HEK293T (cell line): ENCODE results near the gene RAB26.
"Not testable (repeated sequence)": the region's sequence is repeated elsewhere in the genome, so short reads cannot be mapped to it uniquely, and the experiment has no call there.

Experiments used
- CTCF ChIA-PET: fragments of 350-600 bp; formaldehyde crosslinking; extraction: SDS; loops from one replicate; lab custom pipeline; 2021; ENCODE audit warnings: antibody characterized with exemption, inconsistent platforms; lab: Yijun Ruan, JAX
- POLR2A ChIA-PET: fragments of 350-600 bp; formaldehyde crosslinking; extraction: SDS; loops from one replicate; lab custom pipeline; 2020; ENCODE audit warnings: antibody characterized with exemption, inconsistent platforms; lab: Yijun Ruan, JAX
- DNase-seq: peaks from one replicate; pipeline ENCODE4 v3.0.0; 2012; ENCODE audit warnings: mixed read lengths; ENCODE audit errors: extremely low spot score
- ARNT ChIP-seq: fragments of 450-650 bp; IDR thresholded peaks from 2 replicates; pipeline ENCODE4 v1.6.1; 2017; ENCODE audit warnings: mild to moderate bottlenecking
- BHLHE40 ChIP-seq: fragments of 450-650 bp; IDR thresholded peaks from 2 replicates; pipeline ENCODE4 v1.6.1; 2016; ENCODE audit warnings: mild to moderate bottlenecking, moderate library complexity, borderline replicate concordance
- CTBP1 ChIP-seq: fragments of 450-650 bp; IDR thresholded peaks from 2 replicates; pipeline ENCODE4 v1.6.1; 2016; ENCODE audit warnings: borderline replicate concordance
- ELF4 ChIP-seq: fragments of 450-650 bp; IDR thresholded peaks from 2 replicates; pipeline ENCODE4 v1.6.1; 2017; ENCODE audit warnings: antibody characterized with exemption
- FOXA1 ChIP-seq: fragments of 450-650 bp; IDR thresholded peaks from 2 replicates; pipeline ENCODE4 v1.6.1; 2016; ENCODE audit warnings: mild to moderate bottlenecking
- FOXK2 ChIP-seq: fragments of 450-650 bp; IDR thresholded peaks from 2 replicates; pipeline ENCODE4 v1.6.1; 2016; ENCODE audit warnings: mild to moderate bottlenecking
- FOXM1 ChIP-seq: fragments of 450-650 bp; IDR thresholded peaks from 2 replicates; pipeline ENCODE4 v1.6.1; 2017; ENCODE audit warnings: mild to moderate bottlenecking, borderline replicate concordance
- HDGF ChIP-seq: fragments of 450-650 bp; IDR thresholded peaks from 2 replicates; pipeline ENCODE4 v1.6.1; 2017; ENCODE audit warnings: antibody characterized with exemption, borderline replicate concordance
- L3MBTL2 ChIP-seq: fragments of 450-650 bp; conservative IDR thresholded peaks from 2 replicates; pipeline ENCODE4 v1.6.1; 2016; ENCODE audit warnings: mild to moderate bottlenecking
- LEF1 ChIP-seq: fragments of 450-650 bp; IDR thresholded peaks from 2 replicates; pipeline ENCODE4 v1.6.1; 2017; ENCODE audit warnings: mild to moderate bottlenecking, borderline replicate concordance
- NFRKB ChIP-seq: fragments of 450-650 bp; IDR thresholded peaks from 2 replicates; pipeline ENCODE4 v1.6.1; 2016; ENCODE audit warnings: mild to moderate bottlenecking, moderate library complexity
- SP1 ChIP-seq: fragments of 450-650 bp; IDR thresholded peaks from 2 replicates; pipeline ENCODE4 v1.6.1; 2017
- SUZ12 ChIP-seq: fragments of 450-650 bp; IDR thresholded peaks from 2 replicates; pipeline ENCODE4 v1.6.1; 2016; ENCODE audit warnings: mild to moderate bottlenecking
- TARDBP ChIP-seq: fragments of 450-650 bp; IDR thresholded peaks from 2 replicates; pipeline ENCODE4 v1.6.1; 2016
- ZNF384 ChIP-seq: fragments of 450-650 bp; IDR thresholded peaks from 2 replicates; pipeline ENCODE4 v1.6.1; 2016
- TF ChIP-seq, protein P1 (sequence below): fragments of 450-650 bp; IDR thresholded peaks from 2 replicates; pipeline ENCODE4 v1.6.1; 2016

Gene RAB26

DNA sequence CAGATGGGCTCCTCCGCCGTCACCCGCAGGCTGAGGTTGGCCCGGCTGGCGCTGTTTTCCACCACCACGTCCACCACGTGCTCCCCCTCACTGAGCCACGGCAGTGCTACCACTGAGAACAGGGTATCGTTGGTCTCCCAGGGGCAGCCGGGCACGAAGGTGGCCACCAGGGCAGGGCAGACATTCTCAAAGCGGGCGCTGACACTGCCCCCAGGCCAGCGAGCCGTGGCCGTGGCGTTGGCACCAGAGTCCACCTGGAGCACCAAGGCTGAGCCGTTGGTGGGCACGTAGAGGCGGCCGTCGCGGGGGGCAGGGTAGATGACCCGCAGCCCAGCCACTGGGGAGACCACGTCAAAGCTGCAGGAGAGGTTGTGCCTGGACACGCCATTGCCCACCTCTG lies 34.2 kb upstream of the RAB26 start:
- POLR2A ChIA-PET, DNase-seq: not testable (repeated sequence)

DNA sequence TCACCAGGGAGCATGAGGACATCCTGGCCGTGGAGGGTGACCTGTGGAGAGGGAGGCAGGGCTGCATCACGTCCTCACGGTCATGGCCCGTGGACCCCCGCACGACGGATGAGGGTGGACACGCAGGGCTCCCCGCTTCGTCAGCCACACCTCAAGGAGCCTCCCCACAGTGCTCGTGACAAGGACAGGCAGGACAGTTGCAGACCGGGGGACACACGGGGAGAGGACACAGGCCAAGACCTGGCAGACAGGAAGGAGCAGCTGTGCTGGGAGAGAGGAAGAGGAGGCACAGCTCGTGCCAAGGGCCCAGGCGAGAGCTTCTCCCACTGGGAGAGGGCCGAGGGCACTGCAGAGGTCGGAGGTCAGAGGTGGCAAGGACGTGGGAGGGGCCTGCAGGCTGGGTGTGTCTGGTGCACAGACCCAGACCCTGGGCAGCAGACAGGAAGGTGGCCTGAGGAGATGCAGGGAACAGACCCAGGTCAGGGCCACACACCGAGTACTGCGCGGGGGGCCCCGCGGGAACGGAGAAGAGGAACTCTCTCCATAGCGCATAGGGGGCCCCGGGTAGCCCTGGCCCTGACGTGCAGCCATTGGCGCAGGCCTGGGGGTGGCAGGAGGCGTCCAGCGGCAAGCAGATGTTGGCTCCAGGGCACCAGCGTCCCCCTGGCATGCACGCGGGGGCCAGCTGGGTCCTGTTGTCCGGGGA lies 33.4 kb upstream of the RAB26 start:
- POLR2A ChIA-PET, result interaction anchor here (1.0 kb wide), 1 partner anchor 40 kb away, joined by 3 read pairs; the partner anchor contains the start of gene TRAF7
- CTCF ChIA-PET, result not testable (repeated sequence)

More for the DNA sequence above, 34.2 kb upstream of the RAB26 start:
- CTCF ChIA-PET, result not testable (repeated sequence)

DNA sequence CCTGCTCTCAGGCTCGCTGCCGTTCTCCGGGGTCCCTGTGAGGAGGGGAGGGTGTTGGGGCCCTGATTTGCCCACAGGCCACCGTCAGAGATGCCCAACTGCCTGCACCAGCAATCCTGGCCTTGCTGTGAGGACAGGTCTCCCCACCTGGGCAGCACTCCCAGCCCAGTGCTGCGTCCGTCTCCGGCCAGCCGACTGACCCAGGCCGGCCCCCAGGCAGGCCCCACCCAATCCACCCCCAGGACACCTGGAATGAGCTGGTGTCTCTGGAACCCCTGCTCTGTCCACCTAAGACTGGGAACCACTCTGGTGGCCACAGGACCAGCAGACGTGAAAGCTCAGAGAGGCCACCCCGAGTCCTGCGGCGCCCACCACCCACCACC lies 32.8 kb upstream of the RAB26 start:
- ChIA-PET POLR2A (interaction anchor here (1.0 kb wide), 1 partner anchor 40 kb away, joined by 3 read pairs; the partner anchor contains the start of gene TRAF7), CTCF (no interaction called here)
- no peak for TF ChIP-seq TARDBP
- TF ChIP-seq SUZ12, result no peak
- no peak for TF ChIP-seq SP1
- TF ChIP-seq CTBP1, result no peak
- TF ChIP-seq, protein P1, sequence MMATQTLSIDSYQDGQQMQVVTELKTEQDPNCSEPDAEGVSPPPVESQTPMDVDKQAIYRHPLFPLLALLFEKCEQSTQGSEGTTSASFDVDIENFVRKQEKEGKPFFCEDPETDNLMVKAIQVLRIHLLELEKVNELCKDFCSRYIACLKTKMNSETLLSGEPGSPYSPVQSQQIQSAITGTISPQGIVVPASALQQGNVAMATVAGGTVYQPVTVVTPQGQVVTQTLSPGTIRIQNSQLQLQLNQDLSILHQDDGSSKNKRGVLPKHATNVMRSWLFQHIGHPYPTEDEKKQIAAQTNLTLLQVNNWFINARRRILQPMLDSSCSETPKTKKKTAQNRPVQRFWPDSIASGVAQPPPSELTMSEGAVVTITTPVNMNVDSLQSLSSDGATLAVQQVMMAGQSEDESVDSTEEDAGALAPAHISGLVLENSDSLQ, result no peak
- no peak for TF ChIP-seq ARNT
- no peak for TF ChIP-seq ZNF384
- no peak for TF ChIP-seq L3MBTL2
- no peak for TF ChIP-seq BHLHE40
- no peak for TF ChIP-seq LEF1
- TF ChIP-seq HDGF, result no peak
- TF ChIP-seq ELF4, result no peak
- no peak for TF ChIP-seq FOXA1
- no peak for TF ChIP-seq FOXK2
- no peak for TF ChIP-seq NFRKB
- TF ChIP-seq FOXM1, result no peak
- DNase-seq, result no peak

More for the DNA sequence above, 33.4 kb upstream of the RAB26 start:
- not testable (repeated sequence) for DNase-seq

DNA sequence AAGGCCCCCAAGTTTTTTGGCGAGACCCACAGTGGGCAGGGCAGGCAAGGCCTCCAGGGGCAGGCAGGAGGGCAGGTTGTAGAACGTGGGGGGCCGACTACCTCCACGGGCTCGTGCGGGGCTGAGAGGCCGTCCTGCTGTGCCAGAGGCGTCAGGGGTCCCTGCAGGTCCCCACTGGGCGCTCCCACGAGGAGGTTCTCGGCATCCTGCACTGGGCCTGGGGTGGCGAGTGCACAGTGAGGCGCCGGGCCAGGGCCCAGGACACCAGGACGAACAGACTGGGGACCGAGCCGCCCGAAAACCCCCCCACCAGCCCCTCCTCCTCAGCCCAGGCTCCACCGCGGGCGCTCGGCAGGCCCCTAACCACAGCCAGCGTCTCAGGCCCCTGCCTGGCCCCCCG lies 32.0 kb upstream of the RAB26 start:
- CTCF ChIA-PET, DNase-seq, POLR2A ChIA-PET: not testable (repeated sequence)

DNA sequence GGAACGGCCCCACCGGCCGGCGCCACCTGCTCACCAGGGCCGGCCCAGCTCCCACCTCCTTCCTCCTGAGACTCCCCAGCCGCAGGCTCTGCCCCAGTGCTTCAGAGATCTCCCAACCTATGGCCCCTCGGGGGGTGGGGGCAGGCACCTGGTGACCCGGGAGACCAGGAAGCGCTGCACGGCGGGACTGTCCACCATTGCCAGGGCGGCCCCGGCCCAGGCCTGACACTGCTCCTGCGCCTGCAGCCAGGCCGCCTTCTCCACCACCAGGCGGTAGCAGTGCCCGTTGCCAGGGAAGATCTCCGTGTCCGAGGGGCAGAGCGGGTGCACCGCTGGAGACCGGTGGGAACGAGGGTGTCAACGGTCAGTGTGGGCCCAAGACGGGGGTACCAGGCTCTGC lies 31.1 kb upstream of the RAB26 start:
- CTCF ChIA-PET, POLR2A ChIA-PET, DNase-seq: not testable (repeated sequence)

DNA sequence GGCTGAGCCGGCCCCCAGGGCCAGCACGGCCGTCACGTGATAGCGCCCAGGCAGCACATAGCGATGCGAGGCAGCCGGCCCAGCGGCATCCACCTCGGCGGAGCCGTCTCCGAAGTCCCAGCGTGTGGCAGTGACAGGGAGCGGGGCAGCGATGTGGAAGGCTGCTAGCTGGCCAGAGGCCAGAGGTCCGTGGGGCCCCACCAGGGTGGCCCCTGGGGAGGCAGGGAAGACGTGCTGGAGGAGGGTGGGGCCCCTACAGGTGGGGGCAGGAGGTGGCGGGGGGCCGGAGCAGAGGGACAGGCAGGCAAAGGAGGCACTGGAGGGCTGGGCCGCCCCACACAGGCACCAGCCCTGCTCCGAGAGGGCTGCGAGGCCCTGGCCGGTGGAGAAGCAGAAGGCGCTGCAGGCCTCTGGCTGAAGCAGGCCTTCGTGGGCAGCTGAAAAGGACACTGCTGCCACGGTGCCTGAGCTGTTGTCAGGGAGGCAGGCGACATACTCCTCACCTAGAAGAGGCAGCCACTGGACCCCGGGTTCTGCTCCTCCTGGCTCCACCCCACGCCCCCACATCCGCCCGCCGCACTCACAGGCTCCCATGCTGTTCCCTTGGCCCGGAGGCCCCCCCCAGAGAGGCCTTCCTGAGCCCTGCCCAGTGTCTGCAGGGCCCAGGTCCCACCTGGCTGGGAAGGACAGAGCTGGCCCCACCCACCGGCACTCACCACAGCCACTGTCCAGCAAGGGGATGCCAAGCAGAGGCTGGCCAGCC lies 30.3 kb upstream of the RAB26 start:
- POLR2A ChIA-PET, DNase-seq, CTCF ChIA-PET: not testable (repeated sequence)

DNA sequence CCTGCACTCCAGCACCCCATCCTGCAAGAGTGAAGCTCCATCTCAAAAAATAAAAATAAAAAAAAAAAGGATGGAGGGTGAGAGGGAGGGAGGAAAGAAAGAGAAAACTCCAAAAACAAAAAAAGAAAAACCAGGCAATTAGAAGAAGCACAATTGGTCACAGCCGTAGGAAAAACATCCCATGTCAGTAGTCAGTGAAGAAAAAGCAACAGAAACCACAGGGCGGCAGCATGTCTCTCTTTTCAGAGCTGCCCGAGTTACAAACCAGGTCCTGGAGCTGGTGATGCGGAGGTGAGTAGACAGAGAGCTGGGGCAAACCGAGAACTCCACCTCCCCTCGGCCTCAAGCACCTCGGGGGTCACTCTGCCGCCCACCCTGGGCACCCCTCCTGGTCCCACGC lies 27.1 kb upstream of the RAB26 start:
- peak; percentile 28 for DNase-seq
- POLR2A ChIA-PET, result interaction anchor here (0.7 to 1.0 kb wide), 4 partner anchors 14 to 157 kb away, joined by 3 read pairs; partner anchors contain the start of genes PKD1, RPS2 and TRAF7
- CTCF ChIA-PET, result interaction anchor here (0.6 to 2.1 kb wide), 7 partner anchors 14 to 128 kb away, joined by 3 to 17 read pairs (median 7); partner anchors contain the start of gene PKD1

DNA sequence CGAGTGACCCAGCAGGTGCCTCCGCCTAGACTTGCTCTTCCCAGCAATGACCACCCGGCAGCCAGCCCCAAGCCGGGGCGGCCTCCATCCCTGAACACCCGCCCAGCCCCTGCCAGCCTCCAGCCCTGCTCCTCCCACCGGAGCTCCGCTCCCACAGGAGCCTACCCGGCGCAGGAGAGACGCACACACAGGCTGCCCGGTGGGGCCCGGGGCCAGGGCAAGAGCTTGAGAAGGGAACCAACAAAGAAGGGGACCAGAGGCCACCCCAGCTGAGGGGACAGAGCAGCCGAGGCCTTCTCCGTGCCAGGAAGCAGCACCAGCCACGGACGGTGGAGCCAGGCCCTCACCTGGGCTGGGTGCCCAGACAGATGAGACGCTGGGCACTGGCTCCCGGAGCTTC lies 26.6 kb upstream of the RAB26 start:
- no peak for DNase-seq
- POLR2A ChIA-PET, result interaction anchor here (0.7 to 1.0 kb wide), 4 partner anchors 14 to 157 kb away, joined by 3 read pairs; partner anchors contain the start of genes PKD1, RPS2 and TRAF7
- TF ChIP-seq LEF1 (no peak), SUZ12 (no peak), ARNT (no peak), FOXM1 (no peak), BHLHE40 (no peak), L3MBTL2 (no peak), CTBP1 (no peak), ELF4 (no peak), TARDBP (no peak), NFRKB (no peak), FOXK2 (no peak)
- TF ChIP-seq, protein P1, result no peak
- CTCF ChIA-PET, result interaction anchor here (0.8 to 2.1 kb wide), 6 partner anchors 14 to 105 kb away, joined by 3 to 17 read pairs (median 8); partner anchors contain the start of gene PKD1
